ENCODE data around the gene SGCD. TPM values are rescaled to one million over a fixed set of nuclear protein-coding genes. Genes with fewer than 3 reads are reported as not detected.

Gene SGCD
- total and polyA plus RNA-seq, 12 donors = 1.0 to 30.4 (median 9.4) TPM

GRCh38 chr5:156582193-156582598, 255.2 kb downstream of the SGCD start:
- Histone ChIP-seq H3K27ac (no peak overlapping the region), H3K4me1 (replicated peaks in 1 of 2) (no peaks in the 10 kb centered on the region), H3K36me3 (replicated peaks in 1 of 2) (no peaks in the 10 kb centered on the region), H3K9me3 (replicated peaks in 1 of 3) (no peaks in the 10 kb centered on the region), H3K4me3 (no peak overlapping the region), H3K27me3 (no peaks in the 10 kb centered on the region)
- WGBS, 4 donors = 65 to 79% (median 74%) methylated on average over 2 of the region's 2 CpGs
- intact Hi-C loops (cut with DNase I) = no loop called here
- no peak for DNase-seq
- TF ChIP-seq CTCF (IDR thresholded peaks at IDR 0.05) (no peak), POLR2A (IDR thresholded peaks at IDR 0.05) (no peak)

- DNase-seq = no peak
- TF ChIP-seq CTCF (IDR thresholded peaks at IDR 0.05) (no peak), POLR2A (IDR thresholded peaks at IDR 0.05) (no peak)
- no peaks in the 10 kb centered on the region for H3K36me3 ChIP-seq (replicated peaks in 1 of 2)
- intact Hi-C loops (cut with DNase I) = no loop called here
- no peaks in the 10 kb centered on the region for H3K27me3 ChIP-seq
- H3K4me3 ChIP-seq = no peak overlapping the region
- no peak overlapping the region for H3K27ac ChIP-seq
- H3K9me3 ChIP-seq (replicated peaks in 1 of 3) = no peaks in the 10 kb centered on the region
- no peaks in the 10 kb centered on the region for H3K4me1 ChIP-seq (replicated peaks in 1 of 2)
These were observed 257.9 kb downstream of the SGCD start for GRCh38 chr5:156584871-156585270.

- Histone ChIP-seq H3K27me3 (no peaks in the 10 kb centered on the region), H3K9me3 (replicated peaks in 1 of 3) (no peaks in the 10 kb centered on the region), H3K4me3 (no peak overlapping the region), H3K36me3 (replicated peaks in 1 of 2) (no peaks in the 10 kb centered on the region), H3K4me1 (replicated peaks in 1 of 2) (no peaks in the 10 kb centered on the region), H3K27ac (no peak overlapping the region)
- DNase-seq = no peak
- TF ChIP-seq CTCF (IDR thresholded peaks at IDR 0.05) (no peak), POLR2A (IDR thresholded peaks at IDR 0.05) (no peak)
- intact Hi-C loops (cut with DNase I) = no loop called here
- WGBS, 4 donors = 85 to 87% (median 87%) methylated on average over 4 of the region's 4 CpGs
These were observed 259.0 kb downstream of the SGCD start for GRCh38 chr5:156585999-156586398.

- H3K27ac ChIP-seq = no peak overlapping the region
- intact Hi-C loops (cut with DNase I) = no loop called here
- WGBS, 4 donors = 56 to 64% (median 58%) methylated on average over 2 of the region's 2 CpGs
- H3K4me3 ChIP-seq = no peak overlapping the region
- no peak for DNase-seq
- H3K36me3 ChIP-seq (replicated peaks in 1 of 2) = no peaks in the 10 kb centered on the region
- no peaks in the 10 kb centered on the region for H3K9me3 ChIP-seq (replicated peaks in 1 of 3)
- H3K4me1 ChIP-seq (replicated peaks in 1 of 2) = no peaks in the 10 kb centered on the region
- no peaks in the 10 kb centered on the region for H3K27me3 ChIP-seq
- no peak for TF ChIP-seq POLR2A (IDR thresholded peaks at IDR 0.05)
- no peak for TF ChIP-seq CTCF (IDR thresholded peaks at IDR 0.05)
These were observed 260.0 kb downstream of the SGCD start for GRCh38 chr5:156587012-156587411.
